Hematopoietic multipotent progenitor cell (in vitro differentiated cells): ENCODE data around the gene MYO10. TPM values are rescaled to one million over a fixed set of nuclear protein-coding genes. Genes with fewer than 3 reads are reported as not detected.
"Not testable (repeated sequence)": the region's sequence is repeated elsewhere in the genome, so short reads cannot be mapped to it uniquely, and the experiment has no call there.

ENCODE experiments used
- DNase-seq, 3 donors: peaks; one replicate each; pipeline ENCODE4 v3.0.0-alpha.2; 2011 to 2015; ENCODE audit warnings: low read depth in 2 of 3, low spot score in 2 of 3
- total RNA-seq: library from RNA; depleted of rRNA; stranded (reverse); fragments of >200 nt; gene quantifications from one replicate; pipeline ENCODE4 v1.2.3, GENCODE V29; 2012

The MYO10 gene
- total RNA-seq, 1 donor = 0.54 TPM

GRCh38 chr5:16727755-16728325, 208.2 kb downstream of the MYO10 start:
- DNase-seq = peak in 2 of 3 donors; percentile 24 to 35

- DNase-seq = peak in 2 of 3 donors; percentile 51 to 86
Measured at GRCh38 chr5:16726538-16726946, 209.5 kb downstream of the MYO10 start.

- no peak for DNase-seq
Measured at GRCh38 chr5:16725575-16725974, 210.5 kb downstream of the MYO10 start.

- DNase-seq = no peak
Measured at GRCh38 chr5:16723821-16724220, 212.3 kb downstream of the MYO10 start.

GRCh38 chr5:16722097-16722495, 214.0 kb downstream of the MYO10 start:
- DNase-seq = no peak

GRCh38 chr5:16721151-16722096, 214.7 kb downstream of the MYO10 start:
- DNase-seq = no peak

GRCh38 chr5:16718036-16718435, 218.1 kb downstream of the MYO10 start:
- not testable (repeated sequence) for DNase-seq

- peak in 1 of 3 donors; percentile 28 for DNase-seq
Measured at GRCh38 chr5:16713386-16713928, 222.6 kb downstream of the MYO10 start.

GRCh38 chr5:16712620-16713019, 223.5 kb downstream of the MYO10 start:
- no peak for DNase-seq

GRCh38 chr5:16712178-16712577, 223.9 kb downstream of the MYO10 start:
- no peak for DNase-seq

- no peak for DNase-seq
Measured at GRCh38 chr5:16709691-16710433, 226.2 kb downstream of the MYO10 start.

- DNase-seq = no peak
Measured at GRCh38 chr5:16707869-16708192, 228.3 kb downstream of the MYO10 start.

GRCh38 chr5:16707168-16707868, 228.8 kb downstream of the MYO10 start:
- no peak for DNase-seq

- no peak for DNase-seq
Measured at GRCh38 chr5:16704945-16705344, 231.1 kb downstream of the MYO10 start.

GRCh38 chr5:16702964-16703363, 233.1 kb downstream of the MYO10 start:
- DNase-seq = no peak

GRCh38 chr5:16701134-16702099, 234.7 kb downstream of the MYO10 start:
- no peak for DNase-seq

- no peak for DNase-seq
Measured at GRCh38 chr5:16700081-16700480, 236.0 kb downstream of the MYO10 start.

GRCh38 chr5:16695779-16696178, 240.3 kb downstream of the MYO10 start:
- no peak for DNase-seq

GRCh38 chr5:16693879-16694278, 242.2 kb downstream of the MYO10 start:
- no peak for DNase-seq
